Stimulated activated CD4-positive, alpha-beta T cell treated with anti-CD3 and anti-CD28 coated beads, Interleukin-12 subunit alpha, Interleukin-12 subunit beta, amount 100 ng/mL, for 24 hours (primary cell): ENCODE results near the gene NUDT6.
"Not testable (repeated sequence)": the region's sequence is repeated elsewhere in the genome, so short reads cannot be mapped to it uniquely, and the experiment has no call there.

ENCODE experiments used
- DNase-seq, 2 experiments: peaks; one replicate each; pipeline ENCODE4 v3.0.0-alpha.2; 2020; ENCODE audit warnings: low read depth in 2 of 2

The NUDT6 gene

DNA sequence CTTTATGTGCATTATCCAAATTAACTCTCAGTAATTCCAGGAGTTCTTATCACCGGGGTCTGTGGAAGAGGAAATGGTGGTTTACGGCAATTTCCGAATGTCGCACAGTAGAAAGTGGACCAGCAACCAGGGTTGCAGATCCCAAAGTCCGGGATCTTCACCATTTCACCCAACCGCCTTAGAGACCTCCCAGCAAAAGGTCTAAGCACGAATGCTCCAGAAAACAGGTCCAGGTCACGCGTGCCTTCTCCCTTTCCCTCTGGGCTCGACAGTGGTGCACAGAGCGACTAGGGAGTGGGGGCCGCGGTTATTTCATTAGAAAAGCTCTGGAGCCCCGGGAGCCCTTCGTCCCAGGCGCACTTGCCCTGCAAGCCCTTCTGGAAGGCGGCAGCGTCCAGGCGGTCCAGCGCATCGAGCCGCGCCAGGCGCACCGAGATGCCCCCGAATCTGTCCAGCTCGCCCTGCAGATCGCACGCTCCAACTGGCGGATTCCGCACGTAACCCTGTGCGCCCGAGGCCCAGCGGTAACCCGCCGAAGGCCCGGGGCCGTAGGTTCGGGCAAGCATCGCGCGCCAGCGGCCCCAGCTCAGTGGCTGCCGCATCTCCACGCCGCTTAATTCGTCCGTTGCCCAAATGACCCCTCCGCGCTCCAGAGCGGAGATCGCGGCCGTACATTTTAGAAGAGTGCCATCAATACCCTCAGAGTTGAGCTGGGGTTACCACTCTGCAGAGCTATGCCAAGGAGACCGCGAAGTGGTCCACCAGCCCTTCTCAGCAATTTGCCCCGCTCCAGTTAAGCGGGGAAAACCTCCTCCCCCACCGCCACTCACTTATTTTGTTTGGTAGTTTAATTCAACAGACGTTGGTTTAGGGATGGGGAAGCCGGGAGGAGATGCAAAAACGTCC is at the start of gene NUDT6:
Gene NUDT6 (minus strand): TSS at position 627 of the 906 bp plus-strand sequence. CDS start 25 bp downstream, at position 602.
- DNase-seq, result peak; percentile 16 to 23

- DNase-seq, result no peak
Measured at GRCh38 chr4:122968227-122968812, 45.9 kb upstream of the NUDT6 start.

DNA sequence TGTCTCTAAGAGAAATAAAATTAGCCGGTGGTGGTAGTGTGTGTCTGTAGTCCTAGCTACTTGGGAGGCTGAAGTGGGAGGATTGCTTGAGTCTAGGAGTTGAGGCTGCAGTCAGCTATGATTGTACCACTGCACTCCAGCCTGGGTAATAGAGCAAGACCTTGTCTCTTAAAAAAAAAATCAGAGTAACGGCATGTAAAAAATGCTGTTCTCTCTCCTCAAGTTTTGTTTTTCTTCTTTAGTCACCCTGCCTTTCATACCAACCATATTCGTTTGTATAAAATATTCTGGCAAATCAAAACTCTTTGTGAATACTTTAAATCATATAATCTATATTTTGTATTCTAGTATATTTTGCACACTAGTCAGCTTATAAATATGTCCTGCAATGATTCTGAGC is 44.8 kb upstream of the NUDT6 start:
- DNase-seq, result no peak

DNA sequence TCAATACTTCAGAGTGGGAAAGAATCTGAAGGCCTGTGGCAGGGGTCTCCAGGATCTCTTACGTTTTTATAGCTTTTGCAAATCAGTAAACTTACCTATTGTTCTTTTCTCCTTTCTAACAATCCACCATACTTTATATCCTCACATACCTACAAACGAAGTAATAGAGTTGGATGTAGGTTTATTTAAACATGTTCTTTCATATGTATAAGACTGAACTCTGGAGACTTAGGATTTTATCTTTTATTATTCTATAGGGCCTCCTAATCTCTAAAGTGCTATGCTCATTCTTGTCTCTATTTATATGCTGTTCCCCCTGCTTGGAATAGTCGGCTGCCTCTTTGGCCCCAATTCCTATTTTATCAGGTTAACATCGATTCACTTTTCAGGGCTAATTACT is 43.8 kb upstream of the NUDT6 start:
- DNase-seq, result no peak

- no peak for DNase-seq
Measured at GRCh38 chr4:122963216-122963615, 40.8 kb upstream of the NUDT6 start.

GRCh38 chr4:122960611-122961000 is 38.2 kb upstream of the NUDT6 start:
- DNase-seq, result no peak

- no peak for DNase-seq
Measured at GRCh38 chr4:122959981-122960610, 37.7 kb upstream of the NUDT6 start.

GRCh38 chr4:122959441-122959840 is 37.0 kb upstream of the NUDT6 start:
- DNase-seq, result no peak

DNA sequence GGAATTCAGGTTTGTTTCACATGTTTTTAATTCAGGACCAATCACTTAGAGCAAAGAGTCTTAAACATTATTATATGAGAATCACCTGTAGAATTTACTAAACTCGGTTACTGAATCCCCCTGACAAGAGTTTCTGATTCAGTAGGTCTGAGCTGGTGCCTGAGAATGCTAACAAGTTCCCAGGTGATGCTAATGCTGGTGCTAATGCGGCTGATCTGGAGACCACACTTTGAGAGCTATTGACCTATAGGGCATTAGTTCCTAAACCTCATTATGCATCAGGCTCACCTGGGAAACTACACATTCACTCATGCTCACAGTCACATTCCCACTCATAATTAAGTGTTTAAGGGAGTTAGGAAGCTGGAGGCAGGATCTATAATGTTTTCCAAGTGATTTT is 36.1 kb upstream of the NUDT6 start:
- DNase-seq, result no peak

GRCh38 chr4:122953924-122954323 is 31.5 kb upstream of the NUDT6 start:
- no peak for DNase-seq

- DNase-seq, result no peak
Measured at GRCh38 chr4:122952028-122952427, 29.6 kb upstream of the NUDT6 start.

- no peak for DNase-seq
Measured at GRCh38 chr4:122948671-122949070, 26.3 kb upstream of the NUDT6 start.

- no peak for DNase-seq
Measured at GRCh38 chr4:122946142-122946541, 23.7 kb upstream of the NUDT6 start.

DNA sequence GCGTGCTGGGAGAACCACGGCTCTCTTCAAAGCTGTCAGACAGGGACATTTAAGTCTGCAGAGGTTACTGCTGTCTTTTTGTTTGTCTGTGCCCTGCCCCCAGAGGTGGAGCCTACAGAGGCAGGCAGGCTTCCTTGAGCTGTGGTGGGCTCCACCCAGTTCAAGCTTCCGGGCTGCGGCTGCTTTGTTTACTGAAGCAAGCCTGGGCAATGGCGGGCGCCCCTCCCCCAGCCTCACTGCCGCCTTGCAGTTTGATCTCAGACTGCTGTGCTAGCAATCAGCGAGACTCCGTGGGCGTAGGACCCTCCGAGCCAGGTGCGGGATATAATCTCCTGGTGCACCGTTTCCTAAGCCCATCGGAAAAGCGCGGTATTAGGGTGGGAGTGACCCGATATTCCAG is 22.7 kb upstream of the NUDT6 start:
- DNase-seq, result not testable (repeated sequence)

DNA sequence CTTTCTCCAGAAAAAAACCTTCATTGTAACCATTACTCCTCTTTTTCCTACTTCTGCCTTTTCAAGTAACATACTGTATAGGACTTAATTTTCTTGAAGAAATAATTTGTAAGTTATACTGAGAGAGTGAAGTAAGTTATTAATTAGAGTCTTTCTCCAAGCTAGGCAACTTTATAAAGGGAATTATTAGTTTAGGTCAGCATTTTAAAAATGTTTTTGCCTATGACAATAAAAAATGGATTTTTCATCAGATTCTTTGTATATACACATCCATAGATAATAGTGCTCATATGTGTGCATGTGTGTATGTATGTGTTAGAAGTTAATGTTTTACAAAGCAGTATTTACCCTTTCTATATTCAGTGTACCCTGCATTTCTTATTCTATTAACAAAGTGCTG is 10.4 kb upstream of the NUDT6 start:
- no peak for DNase-seq

GRCh38 chr4:122930862-122931261 is 8.5 kb upstream of the NUDT6 start:
- DNase-seq, result no peak

- DNase-seq, result no peak
Measured at GRCh38 chr4:122928930-122929329, 6.5 kb upstream of the NUDT6 start.

DNA sequence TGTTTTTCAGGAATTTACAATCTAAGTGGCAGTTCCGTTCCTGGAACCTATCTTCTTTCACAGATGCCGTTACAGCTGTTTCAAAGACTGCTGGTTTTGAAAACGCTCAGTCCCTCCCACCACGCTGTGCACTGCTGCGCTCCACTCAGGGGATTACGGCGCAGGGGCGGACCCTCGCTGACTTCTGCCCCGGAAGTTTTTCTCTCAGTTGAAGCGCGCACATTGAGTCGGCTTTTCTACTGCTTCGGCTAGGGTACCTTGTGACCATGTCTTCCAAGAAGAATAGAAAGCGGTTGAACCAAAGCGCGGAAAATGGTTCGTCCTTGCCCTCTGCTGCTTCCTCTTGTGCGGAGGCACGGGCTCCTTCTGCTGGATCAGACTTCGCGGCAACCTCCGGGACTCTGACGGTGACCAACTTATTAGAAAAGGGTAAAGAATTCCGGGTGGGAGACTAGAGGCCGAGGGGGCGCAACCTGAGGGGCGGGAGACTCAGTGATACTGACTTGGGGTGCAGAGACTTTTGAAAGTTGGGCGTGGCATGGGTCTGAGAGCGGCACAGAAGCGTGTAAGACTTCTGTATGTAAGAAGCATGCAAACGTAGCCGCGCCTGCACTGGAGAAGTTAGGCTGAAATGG is 597 bp upstream of the NUDT6 start:
- DNase-seq, result peak; percentile 74 to 85

GRCh38 chr4:122921300-122921699 is 1.1 kb downstream of the NUDT6 start:
- DNase-seq, result no peak

DNA sequence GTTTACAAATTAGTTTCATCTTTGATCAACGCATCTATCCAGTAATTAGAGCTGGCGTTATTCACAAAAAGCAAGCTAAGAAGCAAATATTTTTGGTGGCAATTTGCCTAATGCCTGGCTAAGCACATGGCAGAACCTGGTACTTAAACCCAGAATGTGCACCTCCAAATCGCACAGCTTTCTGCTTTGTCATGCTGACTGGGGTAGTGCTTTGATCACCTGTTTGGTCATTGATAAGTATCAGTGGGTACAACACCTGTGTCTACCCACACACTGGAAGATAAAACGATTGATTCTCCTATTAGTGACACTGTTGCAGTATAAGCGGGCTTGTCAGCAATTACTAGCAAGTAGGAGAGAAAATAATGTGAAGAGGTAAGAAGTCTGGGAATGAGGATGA is 1.9 kb downstream of the NUDT6 start:
- no peak for DNase-seq

DNA sequence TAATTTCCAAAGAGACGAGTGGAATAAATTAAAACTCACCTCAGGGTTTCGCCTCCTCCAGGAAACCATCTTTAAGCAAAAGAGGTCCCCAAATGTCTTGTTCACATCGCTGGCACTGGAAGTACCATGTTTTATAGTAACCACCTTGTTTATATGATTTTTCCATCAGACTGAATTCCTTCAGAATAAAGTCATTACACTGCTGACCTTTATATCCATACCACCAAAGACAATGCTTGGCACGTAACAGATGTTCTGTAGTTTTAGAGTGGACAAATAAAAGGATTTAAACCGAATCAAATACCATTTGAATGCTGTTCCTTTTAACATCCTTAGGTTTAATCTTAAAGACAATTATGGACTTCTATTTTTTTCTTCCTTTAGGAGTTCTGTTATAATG is 4.7 kb downstream of the NUDT6 start:
- DNase-seq, result no peak

- DNase-seq, result no peak
Measured at GRCh38 chr4:122914938-122915337, 7.5 kb downstream of the NUDT6 start.
